SU-DHL-6 (cell line): ENCODE data around the gene C1orf232.

Experiments used
- H2AFZ ChIP-seq: fragments of 200-600 bp; sonication (generic); 2 replicates; pipeline ENCODE4 v1.6.1; 2014; ENCODE audit warnings: low read depth, mild to moderate bottlenecking, moderate library complexity, mixed read lengths, antibody characterized with exemption, low read length; ENCODE audit not compliant: severe bottlenecking
- H3F3A ChIP-seq: fragments of 200-600 bp; shearing (Covaris generic); 2 replicates; pipeline ENCODE4 v1.6.0; 2016; ENCODE audit warnings: antibody characterized with exemption, mild to moderate bottlenecking; ENCODE audit not compliant: insufficient read depth
- H3K27ac ChIP-seq: fragments of 200-600 bp; sonication (generic); 2 replicates; pipeline ENCODE4 v1.5.1; 2016; ENCODE audit warnings: low read depth, mild to moderate bottlenecking, low read length, moderate library complexity, mixed read lengths
- H3K27me3 ChIP-seq: fragments of 200-600 bp; sonication (generic), shearing (Covaris generic); 2 replicates; pipeline ENCODE4 v1.6.0; 2014; ENCODE audit warnings: mild to moderate bottlenecking, low read length
- H3K36me3 ChIP-seq: fragments of 200-600 bp; sonication (generic); 2 replicates; pipeline ENCODE4 v1.6.1; 2014; ENCODE audit warnings: mild to moderate bottlenecking, low read length, mixed read lengths
- H3K4me2 ChIP-seq: fragments of 300-600, 200-600 bp; shearing (Covaris generic), sonication (generic); 2 replicates; pipeline ENCODE4 v1.6.0; 2014; ENCODE audit warnings: low read length, low read depth, mild to moderate bottlenecking; ENCODE audit not compliant: poor library complexity, severe bottlenecking
- H3K4me3 ChIP-seq: fragments of 200-600 bp; sonication (generic); 2 replicates; pipeline ENCODE4 v1.5.1; 2014; ENCODE audit warnings: antibody characterized with exemption, low read length, mild to moderate bottlenecking, mixed read lengths; ENCODE audit not compliant: insufficient read depth, poor library complexity, severe bottlenecking
- H3K79me2 ChIP-seq: fragments of 200-600 bp; sonication (generic); 2 replicates; pipeline ENCODE4 v1.6.1; 2014; ENCODE audit warnings: mild to moderate bottlenecking, low read length, moderate library complexity; ENCODE audit not compliant: insufficient read depth
- H3K9ac ChIP-seq: fragments of 200-600 bp; sonication (generic); 2 replicates; pipeline ENCODE4 v1.7.0; 2014; ENCODE audit warnings: mild to moderate bottlenecking, low read length
- H3K9me2 ChIP-seq: fragments of 200-600 bp; sonication (generic); replicated peaks from 2 replicates; pipeline ENCODE4 v1.6.1; 2014; ENCODE audit warnings: low read length; ENCODE audit not compliant: insufficient read depth
- H3K9me3 ChIP-seq: fragments of 200-600 bp; sonication (generic); 2 replicates; pipeline ENCODE4 v1.6.1; 2014; ENCODE audit warnings: low read length, mixed read lengths; ENCODE audit not compliant: insufficient read depth
- H4K20me1 ChIP-seq: fragments of 200-600 bp; sonication (generic); 2 replicates; pipeline ENCODE4 v1.6.1; 2014; ENCODE audit warnings: low read depth, mild to moderate bottlenecking, antibody characterized with exemption, low read length, moderate library complexity, mixed read lengths
- EZH2phosphoT487 ChIP-seq: fragments of 200-600 bp; sonication (generic), shearing (Covaris generic); conservative IDR thresholded peaks from 2 replicates; pipeline ENCODE4 v1.6.1; 2018; ENCODE audit warnings: mild to moderate bottlenecking, antibody characterized with exemption, low read length, moderate library complexity, mixed read lengths
- TF ChIP-seq, protein P1 (sequence below): fragments of 200-600 bp; sonication (generic); IDR thresholded peaks from one replicate; pipeline ENCODE4 v1.5.1; 2017; ENCODE audit warnings: antibody characterized with exemption, mild to moderate bottlenecking, low read length, moderate library complexity; ENCODE audit not compliant: insufficient read depth, poor library complexity, severe bottlenecking

Gene C1orf232

GRCh38 chr1:26181586-26182382 lies 13.0 kb upstream of the C1orf232 start:
- no peaks in the 10 kb centered on the region for H3K36me3 ChIP-seq
- no peaks in the 10 kb centered on the region for H3K27me3 ChIP-seq
- no peaks in the 10 kb centered on the region for H3F3A ChIP-seq
- no peak overlapping the region for H3K4me3 ChIP-seq
- no peak overlapping the region for H2AFZ ChIP-seq
- no peak for TF ChIP-seq EZH2phosphoT487
- TF ChIP-seq, protein P1, sequence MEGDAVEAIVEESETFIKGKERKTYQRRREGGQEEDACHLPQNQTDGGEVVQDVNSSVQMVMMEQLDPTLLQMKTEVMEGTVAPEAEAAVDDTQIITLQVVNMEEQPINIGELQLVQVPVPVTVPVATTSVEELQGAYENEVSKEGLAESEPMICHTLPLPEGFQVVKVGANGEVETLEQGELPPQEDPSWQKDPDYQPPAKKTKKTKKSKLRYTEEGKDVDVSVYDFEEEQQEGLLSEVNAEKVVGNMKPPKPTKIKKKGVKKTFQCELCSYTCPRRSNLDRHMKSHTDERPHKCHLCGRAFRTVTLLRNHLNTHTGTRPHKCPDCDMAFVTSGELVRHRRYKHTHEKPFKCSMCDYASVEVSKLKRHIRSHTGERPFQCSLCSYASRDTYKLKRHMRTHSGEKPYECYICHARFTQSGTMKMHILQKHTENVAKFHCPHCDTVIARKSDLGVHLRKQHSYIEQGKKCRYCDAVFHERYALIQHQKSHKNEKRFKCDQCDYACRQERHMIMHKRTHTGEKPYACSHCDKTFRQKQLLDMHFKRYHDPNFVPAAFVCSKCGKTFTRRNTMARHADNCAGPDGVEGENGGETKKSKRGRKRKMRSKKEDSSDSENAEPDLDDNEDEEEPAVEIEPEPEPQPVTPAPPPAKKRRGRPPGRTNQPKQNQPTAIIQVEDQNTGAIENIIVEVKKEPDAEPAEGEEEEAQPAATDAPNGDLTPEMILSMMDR, result no peak
- H3K9ac ChIP-seq, result no peak overlapping the region
- no peaks in the 10 kb centered on the region for H3K9me3 ChIP-seq
- H3K79me2 ChIP-seq, result no peaks in the 10 kb centered on the region
- no peaks in the 10 kb centered on the region for H4K20me1 ChIP-seq
- H3K4me2 ChIP-seq, result no peak overlapping the region
- no peak overlapping the region for H3K27ac ChIP-seq
- no peaks in the 10 kb centered on the region for H3K9me2 ChIP-seq

GRCh38 chr1:26180010-26180506 lies 11.3 kb upstream of the C1orf232 start:
- Histone ChIP-seq H2AFZ (no peak overlapping the region), H3K79me2 (no peaks in the 10 kb centered on the region), H3F3A (no peaks in the 10 kb centered on the region), H3K9me2 (no peaks in the 10 kb centered on the region), H3K4me2 (no peak overlapping the region), H3K27ac (no peak overlapping the region), H3K27me3 (no peaks in the 10 kb centered on the region), H3K9me3 (no peaks in the 10 kb centered on the region), H4K20me1 (no peaks in the 10 kb centered on the region), H3K9ac (no peak overlapping the region), H3K36me3 (no peaks in the 10 kb centered on the region), H3K4me3 (no peak overlapping the region)
- TF ChIP-seq EZH2phosphoT487, result no peak
- TF ChIP-seq, protein P1, result no peak

DNA sequence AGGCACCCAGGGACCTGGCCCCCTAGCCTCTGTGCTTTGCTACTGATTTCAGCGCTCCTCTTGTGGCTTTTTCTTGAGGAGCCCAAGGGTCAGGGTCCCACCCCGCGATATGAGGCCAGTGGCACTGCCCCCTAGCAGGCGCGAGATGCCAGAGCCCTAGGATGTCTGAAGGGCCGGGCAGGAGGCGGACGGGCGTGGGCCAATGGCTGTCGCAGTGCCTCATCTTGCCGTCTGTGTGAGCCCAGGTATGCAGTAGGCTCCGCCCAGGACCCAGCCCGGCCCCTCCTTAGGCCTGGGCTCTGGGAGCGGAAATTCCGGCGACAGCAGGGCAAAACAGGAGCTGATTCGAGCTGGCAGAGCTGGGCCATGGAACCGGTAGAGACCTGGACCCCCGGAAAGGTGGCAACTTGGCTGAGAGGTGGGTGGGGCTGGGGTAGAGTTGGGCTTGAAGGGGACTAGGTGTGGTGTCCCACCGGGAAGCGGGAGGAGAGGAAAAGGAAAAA lies 8.5 kb upstream of the C1orf232 start, which contains the start of gene CNKSR1:
TSS of gene CNKSR1 (plus strand) at position 310 of the 503 bp plus-strand sequence. CDS start at position 367, 57 bp downstream.
- H3K4me3 ChIP-seq, result no peak within 1 kb of the TSS
- H3K27ac ChIP-seq, result no peak within 1 kb of the TSS
- no peaks in the 10 kb centered on the region for H3K9me3 ChIP-seq
- no peak within 1 kb of the TSS for H3K4me2 ChIP-seq
- no peak within 1 kb of the TSS for H2AFZ ChIP-seq
- H3K9ac ChIP-seq, result no peak within 1 kb of the TSS
- H3K27me3 ChIP-seq, result no peaks in the 10 kb centered on the region
- H3K79me2 ChIP-seq, result no peaks in the 10 kb centered on the region
- no peaks in the 10 kb centered on the region for H3K36me3 ChIP-seq
- H3K9me2 ChIP-seq, result no peaks in the 10 kb centered on the region
- 0 out of 2 replicates have a peak, but pooled peaks cover 6% of the 10 kb centered on the region for H3F3A ChIP-seq
- H4K20me1 ChIP-seq, result no peaks in the 10 kb centered on the region
- TF ChIP-seq EZH2phosphoT487, result no peak
- TF ChIP-seq, protein P1, result no peak
